GM21390 (cell line): ENCODE measurements around the gene DMRTA2.

ENCODE experiments used
- ATAC-seq: cut with Tn5 transposase; IDR thresholded peaks from one replicate; pipeline ENCODE4 v1.9.1; 2021; ENCODE audit not compliant: unreplicated experiment

Gene DMRTA2

GRCh38 chr1:50422946-50423669 lies at the start of gene DMRTA2:
Gene DMRTA2 (minus strand): TSS chr1:50423443. CDS start chr1:50421536, 1,907 bp downstream.
- ATAC-seq, result no peak

GRCh38 chr1:50471967-50472366 lies 48.7 kb upstream of the DMRTA2 start:
- no peak for ATAC-seq

DNA sequence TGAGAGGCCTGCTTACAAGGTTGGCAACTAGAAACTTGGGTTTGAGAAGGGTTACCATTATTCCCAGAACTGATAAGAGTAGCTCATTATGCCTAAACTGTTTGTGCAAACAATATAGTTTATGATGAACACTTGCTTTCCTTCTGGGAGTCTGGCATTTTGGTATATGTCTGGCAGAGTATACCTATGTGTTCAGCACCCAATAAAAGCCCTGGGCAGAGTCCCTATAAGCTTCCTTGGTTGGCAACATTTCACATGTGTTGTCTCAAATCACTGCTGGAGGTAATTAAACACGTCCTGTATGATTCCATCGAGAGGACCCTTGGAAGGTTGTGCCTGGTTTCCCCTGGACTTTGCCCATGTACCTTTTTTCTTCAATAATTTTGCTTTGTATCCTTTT lies 39.7 kb upstream of the DMRTA2 start:
- no peak for ATAC-seq

- no peak for ATAC-seq
Observed at GRCh38 chr1:50458507-50458906, 35.3 kb upstream of the DMRTA2 start.

- no peak for ATAC-seq
Observed at GRCh38 chr1:50454911-50455310, 31.7 kb upstream of the DMRTA2 start.

GRCh38 chr1:50453266-50453665 lies 30.0 kb upstream of the DMRTA2 start:
- ATAC-seq, result no peak

DNA sequence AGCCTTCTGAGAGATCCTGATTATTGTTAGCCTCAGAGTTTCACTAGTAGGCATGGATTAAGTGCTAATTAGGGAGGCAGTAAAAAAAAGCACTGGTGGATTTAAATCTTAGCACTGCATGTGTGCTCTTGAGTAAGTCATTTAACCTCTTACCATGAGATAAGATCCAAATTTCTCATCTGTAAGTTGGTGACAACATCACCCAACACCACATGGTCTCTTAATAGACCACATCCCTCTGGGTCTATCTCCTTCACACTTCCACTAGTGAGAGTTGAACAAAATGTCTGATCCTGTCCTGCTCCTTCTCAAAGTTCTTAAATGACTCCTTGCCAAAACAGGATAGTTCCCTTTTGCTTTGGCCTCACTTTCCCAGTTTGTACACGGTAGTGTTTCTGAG lies 29.5 kb upstream of the DMRTA2 start:
- ATAC-seq, result no peak

GRCh38 chr1:50450861-50451653 lies 27.8 kb upstream of the DMRTA2 start:
- no peak for ATAC-seq

DNA sequence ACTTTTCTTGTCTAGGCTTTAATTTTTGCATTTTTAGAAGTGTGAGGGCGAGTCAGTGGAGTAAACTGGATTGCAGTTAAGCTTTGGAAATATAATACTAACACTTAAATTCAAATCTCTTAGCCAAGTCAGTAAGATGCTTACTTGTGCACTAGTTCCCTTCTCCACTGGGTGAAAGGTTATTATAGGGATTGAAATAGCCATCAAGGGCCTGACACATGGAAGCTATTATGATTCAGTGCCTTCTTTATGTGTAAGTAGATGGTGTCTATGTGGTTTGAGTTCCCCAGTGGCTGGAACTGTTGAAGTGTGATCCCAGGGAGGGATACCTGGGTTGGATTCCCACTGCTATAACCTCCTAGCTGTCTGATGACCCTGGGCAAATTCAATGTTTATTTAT lies 24.7 kb upstream of the DMRTA2 start:
- no peak for ATAC-seq

DNA sequence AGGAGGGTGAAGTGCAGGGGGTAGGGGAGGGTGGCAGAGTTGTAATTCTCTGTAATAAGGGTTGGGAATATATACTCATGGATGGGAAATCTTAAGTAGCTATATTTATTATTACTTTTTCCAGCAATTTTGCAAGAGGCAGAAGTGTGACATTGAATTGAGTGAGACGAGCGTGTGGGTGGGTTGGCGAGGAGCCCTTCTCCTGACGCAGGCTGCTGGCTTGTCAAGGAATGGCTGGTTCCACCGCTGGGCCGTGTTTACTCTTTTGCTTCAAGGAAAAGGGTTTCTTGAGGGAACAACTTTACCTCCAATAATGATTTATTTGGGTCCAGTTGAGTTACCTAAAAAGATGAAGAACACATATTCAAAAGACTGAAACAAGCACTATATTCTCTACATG lies 17.9 kb upstream of the DMRTA2 start:
- no peak for ATAC-seq

- no peak for ATAC-seq
Observed at GRCh38 chr1:50438945-50439344, 15.7 kb upstream of the DMRTA2 start.

GRCh38 chr1:50436489-50436888 lies 13.2 kb upstream of the DMRTA2 start:
- ATAC-seq, result no peak

DNA sequence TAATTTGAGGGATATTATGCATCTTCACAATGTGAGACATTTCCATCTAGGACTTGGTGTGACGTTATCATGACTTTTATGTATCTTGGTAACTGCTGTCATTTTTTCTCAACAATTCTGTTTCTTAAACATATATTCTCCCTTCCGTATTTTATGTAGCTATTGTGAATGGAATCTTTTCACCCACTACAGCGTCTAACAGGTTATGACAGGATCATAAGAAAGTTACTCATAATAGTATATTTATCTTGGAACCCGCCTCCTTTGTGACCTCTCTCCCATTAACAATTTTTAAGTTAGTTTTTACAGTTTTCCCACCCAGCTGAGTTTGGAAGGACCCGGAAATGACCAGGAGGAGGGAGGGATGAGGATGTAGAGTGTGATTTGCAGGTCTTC lies 6.8 kb upstream of the DMRTA2 start:
- ATAC-seq, result no peak

GRCh38 chr1:50427818-50428779 lies 4.9 kb upstream of the DMRTA2 start:
- ATAC-seq, result no peak

- no peak for ATAC-seq
Observed at GRCh38 chr1:50427086-50427817, 4.0 kb upstream of the DMRTA2 start.

DNA sequence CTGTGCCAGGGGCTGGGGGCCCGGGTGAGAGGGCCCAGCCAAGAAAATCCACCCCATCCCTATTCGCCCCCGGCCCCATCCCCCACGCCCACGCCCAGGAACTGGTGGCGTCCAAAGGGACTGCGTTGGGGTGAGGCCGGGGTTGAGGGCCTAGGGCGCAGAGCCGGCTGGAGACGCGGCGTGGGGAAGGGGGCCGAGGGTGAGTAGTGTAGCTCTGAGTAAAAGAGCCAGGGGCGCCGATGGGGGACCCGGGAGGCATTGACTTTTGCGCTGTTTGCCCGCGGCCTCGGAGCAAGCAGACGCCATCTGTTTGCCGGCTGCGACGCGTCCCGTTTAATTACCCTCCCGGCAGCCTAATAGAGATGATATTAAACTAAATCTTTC lies 3.5 kb upstream of the DMRTA2 start:
- ATAC-seq, result no peak

GRCh38 chr1:50426108-50426700 lies 3.0 kb upstream of the DMRTA2 start:
- no peak for ATAC-seq

- ATAC-seq, result no peak
Observed at GRCh38 chr1:50425376-50426107, 2.3 kb upstream of the DMRTA2 start.

GRCh38 chr1:50424884-50425375 lies 1.7 kb upstream of the DMRTA2 start:
- ATAC-seq, result no peak
